Osteoblast (primary cell): ENCODE measurements around the gene KRT86. TPM values are rescaled to one million over a fixed set of nuclear protein-coding genes. Genes with fewer than 3 reads are reported as not detected.

ENCODE experiments used
- DNase-seq: peaks from one replicate; pipeline ENCODE4 v3.0.0; 2011; ENCODE audit warnings: low spot score, mixed read lengths; ENCODE audit not compliant: insufficient read length; ENCODE audit errors: missing footprints
- H2AFZ ChIP-seq: 2 replicates; pipeline ENCODE4 v1.6.0; 2011; ENCODE audit warnings: mild to moderate bottlenecking, low read length
- H3K27ac ChIP-seq: 2 replicates; pipeline ENCODE4 v1.5.1; 2011; ENCODE audit warnings: mild to moderate bottlenecking, low read depth, low read length, moderate library complexity
- H3K27me3 ChIP-seq: 2 replicates; pipeline ENCODE4 v1.6.0; 2012; ENCODE audit warnings: mild to moderate bottlenecking, control low read depth, inconsistent platforms, low read length, moderate library complexity; ENCODE audit not compliant: insufficient read depth
- H3K36me3 ChIP-seq: 2 replicates; pipeline ENCODE4 v1.5.1; 2011; ENCODE audit warnings: mild to moderate bottlenecking, low read length, control low read depth, moderate library complexity; ENCODE audit not compliant: insufficient read depth
- H3K4me1 ChIP-seq: 2 replicates; pipeline ENCODE4 v1.5.1; 2011; ENCODE audit warnings: mild to moderate bottlenecking, low read length, control low read depth, moderate library complexity; ENCODE audit not compliant: insufficient read depth
- H3K4me2 ChIP-seq: 2 replicates; pipeline ENCODE4 v1.6.0; 2011; ENCODE audit warnings: mild to moderate bottlenecking, low read length; ENCODE audit not compliant: insufficient read depth
- H3K4me3 ChIP-seq: fragments of 200-600 bp; sonication (generic); 3 replicates; pipeline ENCODE4 v1.5.1; 2012; ENCODE audit warnings: mild to moderate bottlenecking, low read length, inconsistent platforms; ENCODE audit not compliant: insufficient read depth
- H3K79me2 ChIP-seq: 2 replicates; pipeline ENCODE4 v1.6.0; 2012; ENCODE audit warnings: mild to moderate bottlenecking, low read length, control low read depth, inconsistent platforms; ENCODE audit not compliant: insufficient read depth
- H3K9me3 ChIP-seq: 2 replicates; pipeline ENCODE4 v1.5.1; 2011; ENCODE audit warnings: low read depth, low read length, control low read depth
- H4K20me1 ChIP-seq: 2 replicates; pipeline ENCODE4 v1.6.0; 2012; ENCODE audit warnings: mild to moderate bottlenecking, low read length, control low read depth; ENCODE audit not compliant: insufficient read depth
- CTCF ChIP-seq: IDR thresholded peaks from 2 replicates; pipeline ENCODE4 v1.5.1; 2011; ENCODE audit warnings: mild to moderate bottlenecking, low read depth, low read length, moderate library complexity; ENCODE audit errors: extremely low read depth
- total RNA-seq: library from RNA; depleted of rRNA; stranded (reverse); fragments of >200 nt; gene quantifications from 2 replicates; pipeline ENCODE4 v1.2.3, GENCODE V29; 2012

KRT86 gene
- total RNA-seq, 1 donor = 0.36 TPM

- Histone ChIP-seq H3K27ac (no peak overlapping the region), H3K4me3 (no peak overlapping the region), H3K79me2 (no peaks in the 10 kb centered on the region), H3K4me2 (no peak overlapping the region), H4K20me1 (no peaks in the 10 kb centered on the region), H3K9me3 (no peaks in the 10 kb centered on the region), H3K4me1 (peaks cover 7% of the 10 kb centered on the region), H3K27me3 (peaks cover 30% of the 10 kb centered on the region), H3K36me3 (no peaks in the 10 kb centered on the region), H2AFZ (no peak overlapping the region)
- no peak for TF ChIP-seq CTCF
- DNase-seq = peak; percentile 74
Measured at GRCh38 chr12:52254180-52254964, 20.1 kb upstream of the KRT86 start.

DNA sequence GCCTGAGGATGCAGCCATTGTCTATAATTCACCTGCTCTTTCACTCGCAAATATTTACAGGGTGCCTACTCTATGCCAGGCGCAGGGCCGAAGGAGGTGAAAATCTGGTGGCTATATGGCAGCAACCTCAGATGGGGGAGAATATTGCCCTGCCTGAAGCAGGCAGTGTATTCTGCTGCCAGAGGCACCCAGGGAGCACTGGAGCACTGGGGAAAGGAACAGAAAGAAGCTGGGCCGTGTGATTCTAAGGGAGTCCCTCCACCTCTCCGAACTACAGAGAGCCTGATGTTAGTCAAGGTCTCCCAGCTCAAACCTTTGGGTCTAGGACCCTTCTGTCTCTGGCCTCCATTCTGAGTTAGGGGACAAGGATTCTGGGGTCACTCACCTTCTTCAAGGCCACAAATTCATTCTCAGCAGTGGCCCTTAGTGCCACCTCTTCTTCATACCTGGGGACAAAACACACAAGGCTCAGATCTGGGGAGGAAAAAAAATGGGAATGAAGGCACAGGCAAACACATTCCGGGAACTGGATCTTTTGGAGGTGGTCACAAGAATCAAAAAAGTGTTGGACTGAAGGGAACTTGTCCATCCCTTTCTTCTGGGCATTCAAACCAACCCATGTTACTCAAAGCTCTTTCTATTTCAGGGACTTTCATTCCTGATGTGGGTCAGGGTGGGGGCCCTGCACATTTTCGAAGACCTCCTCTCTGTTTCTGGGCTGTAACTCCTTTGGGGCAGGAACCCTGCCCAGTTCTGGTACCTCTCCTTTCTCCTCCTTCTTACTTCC is 19.3 kb upstream of the KRT86 start:
- H3K79me2 ChIP-seq = no peaks in the 10 kb centered on the region
- TF ChIP-seq CTCF = no peak
- no peak overlapping the region for H3K27ac ChIP-seq
- peak; percentile 73 for DNase-seq
- no peaks in the 10 kb centered on the region for H3K9me3 ChIP-seq
- H3K27me3 ChIP-seq = peaks cover 30% of the 10 kb centered on the region
- no peaks in the 10 kb centered on the region for H3K36me3 ChIP-seq
- no peak overlapping the region for H2AFZ ChIP-seq
- H3K4me1 ChIP-seq = peaks cover 9% of the 10 kb centered on the region
- no peaks in the 10 kb centered on the region for H4K20me1 ChIP-seq
- no peak overlapping the region for H3K4me2 ChIP-seq
- no peak overlapping the region for H3K4me3 ChIP-seq

- no peak for TF ChIP-seq CTCF
- Histone ChIP-seq H3K4me2 (no peak overlapping the region), H3K9me3 (no peaks in the 10 kb centered on the region)
Measured at GRCh38 chr12:52255926-52256583, 18.4 kb upstream of the KRT86 start.

GRCh38 chr12:52256584-52256935 is 17.9 kb upstream of the KRT86 start:
- Histone ChIP-seq H3K79me2 (no peaks in the 10 kb centered on the region), H3K36me3 (no peaks in the 10 kb centered on the region), H2AFZ (no peak overlapping the region), H4K20me1 (no peaks in the 10 kb centered on the region), H3K4me1 (peaks cover 21% of the 10 kb centered on the region), H3K27me3 (peaks cover 30% of the 10 kb centered on the region), H3K27ac (no peak overlapping the region), H3K4me2 (no peak overlapping the region), H3K4me3 (no peak overlapping the region), H3K9me3 (no peaks in the 10 kb centered on the region)
- no peak for TF ChIP-seq CTCF
- DNase-seq = peak; percentile 58

More at GRCh38 chr12:52255926-52256583, 18.4 kb upstream of the KRT86 start:
- no peak overlapping the region for H3K27ac ChIP-seq
- peaks cover 30% of the 10 kb centered on the region for H3K27me3 ChIP-seq
- no peaks in the 10 kb centered on the region for H3K36me3 ChIP-seq
- H3K4me3 ChIP-seq = no peak overlapping the region
- H3K4me1 ChIP-seq = peaks cover 17% of the 10 kb centered on the region
- no peaks in the 10 kb centered on the region for H3K79me2 ChIP-seq
- no peaks in the 10 kb centered on the region for H4K20me1 ChIP-seq
- H2AFZ ChIP-seq = no peak overlapping the region
- DNase-seq = peak; percentile 56
